Lower lobe of right lung (tissue), 2 donors: ENCODE data around the gene MEMO1. TPM values are rescaled to one million over a fixed set of nuclear protein-coding genes. Genes with fewer than 3 reads are reported as not detected.

Source experiments
- ATAC-seq, 2 donors: fragments of 200-7000 bp; cut with Tn5 transposase; one replicate each; pipeline ENCODE4 v1.9.1; 2020 to 2022; ENCODE audit warnings: mild to moderate bottlenecking in 2 of 2, moderate library complexity in 2 of 2
- DNase-seq: peaks from one replicate; pipeline ENCODE4 v3.0.0-alpha.2; 2020
- H3K27ac ChIP-seq: fragments of 200-600 bp; one replicate; pipeline ENCODE4 v1.8.0; 2022
- H3K27me3 ChIP-seq: fragments of 200-600 bp; one replicate; pipeline ENCODE4 v1.8.0; 2022; ENCODE audit warnings: low read depth
- H3K36me3 ChIP-seq: fragments of 200-600 bp; one replicate; pipeline ENCODE4 v1.8.0; 2022; ENCODE audit warnings: mild to moderate bottlenecking
- H3K4me1 ChIP-seq: fragments of 200-600 bp; one replicate; pipeline ENCODE4 v1.8.0; 2022
- H3K4me3 ChIP-seq: fragments of 200-600 bp; one replicate; pipeline ENCODE4 v1.8.0; 2022; ENCODE audit warnings: mild to moderate bottlenecking
- H3K9me3 ChIP-seq: fragments of 200-600 bp; one replicate; pipeline ENCODE4 v1.8.0; 2022
- CTCF ChIP-seq: fragments of 200-600 bp; IDR thresholded peaks from one replicate; pipeline ENCODE4 v1.8.0; 2022; ENCODE audit warnings: antibody characterized with exemption, mild to moderate bottlenecking
- intact Hi-C: fragments of 100-400 bp; cut with DNase I; formaldehyde crosslinking; loops from one replicate; pipeline ENCODE4 v1.11.0; 2022
- total RNA-seq: library from RNA; stranded (reverse); fragmentation: NEBNext Ultra II Directional; extraction: Animal tissue kit (Norgen Biotek cat#: 25700); gene quantifications from one replicate; pipeline ENCODE4 v1.2.1, GENCODE V29; 2021
- donor health status: DM: no; HTN: yes; CAD: no; lungs with severe emphysema.

Gene MEMO1
- total RNA-seq, 1 donor from 2014 or later = 35.7 TPM

- intact Hi-C loops = no loop called here
- H3K9me3 ChIP-seq = peaks cover 4% of the 10 kb centered on the region
- no peaks in the 10 kb centered on the region for H3K4me1 ChIP-seq
- H3K27ac ChIP-seq = no peak overlapping the region
- H3K27me3 ChIP-seq = no peaks in the 10 kb centered on the region
- TF ChIP-seq CTCF = no peak
- H3K4me3 ChIP-seq = no peak overlapping the region
- ATAC-seq (no peak), DNase-seq (no peak)
- no peaks in the 10 kb centered on the region for H3K36me3 ChIP-seq
These were observed 181.9 kb downstream of the MEMO1 start for GRCh38 chr2:31828891-31829290.

DNA sequence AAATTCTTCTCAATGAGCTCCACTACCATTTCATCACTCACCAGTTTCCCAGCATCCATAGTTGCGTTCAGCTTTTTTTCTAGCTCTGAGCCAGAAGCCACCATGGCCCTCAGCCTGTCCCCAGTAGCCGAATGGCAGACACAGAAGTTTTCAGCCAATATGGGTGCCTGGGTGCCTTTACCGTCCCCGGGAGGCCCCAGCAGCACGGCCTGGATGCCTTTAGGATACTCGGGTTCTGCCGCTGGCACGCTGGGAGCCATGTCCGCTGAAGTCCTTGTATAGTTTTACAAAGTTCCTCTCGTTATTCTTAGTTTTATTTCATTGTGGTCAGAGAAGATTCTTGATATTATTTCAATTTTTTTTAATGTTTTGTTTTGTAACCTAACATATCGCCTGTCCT is 187.2 kb downstream of the MEMO1 start:
- Histone ChIP-seq H3K36me3 (no peaks in the 10 kb centered on the region), H3K27me3 (no peaks in the 10 kb centered on the region), H3K27ac (no peak overlapping the region), H3K4me3 (no peak overlapping the region), H3K9me3 (peaks cover 34% of the 10 kb centered on the region), H3K4me1 (no peaks in the 10 kb centered on the region)
- no peak for TF ChIP-seq CTCF
- ATAC-seq (no peak), DNase-seq (no peak)
- intact Hi-C loops = no loop called here

DNA sequence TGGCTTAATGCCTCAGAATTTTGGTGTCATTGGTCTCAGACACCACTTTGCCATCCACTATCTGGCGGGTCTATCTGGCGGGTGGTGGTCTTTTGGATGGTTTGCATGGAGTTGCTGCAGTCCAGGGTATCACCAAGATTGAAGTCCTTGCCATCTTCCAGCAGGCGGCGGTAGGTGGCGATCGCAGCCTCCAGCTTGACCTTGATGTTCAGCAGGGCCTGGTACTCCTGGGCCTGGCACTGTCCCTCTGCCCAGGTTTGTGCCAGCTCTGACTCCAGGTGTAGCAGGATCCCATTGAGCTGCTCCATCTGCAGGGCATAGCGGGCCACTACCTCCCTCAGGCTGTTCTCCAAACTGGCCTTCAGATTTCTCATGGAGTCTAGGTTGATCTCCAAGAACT is 188.2 kb downstream of the MEMO1 start:
- Histone ChIP-seq H3K4me1 (no peaks in the 10 kb centered on the region), H3K4me3 (no peak overlapping the region), H3K36me3 (no peaks in the 10 kb centered on the region), H3K27me3 (no peaks in the 10 kb centered on the region), H3K9me3 (peaks cover 34% of the 10 kb centered on the region), H3K27ac (no peak overlapping the region)
- intact Hi-C loops = no loop called here
- DNase-seq = no peak
- no peak for TF ChIP-seq CTCF
- ATAC-seq = no peak

Other genes with a start within 250 kb of the MEMO1 start
- 60.4 TPM for gene DPY30, start 28.8 kb upstream of the MEMO1 start, total RNA-seq
- 18.7 TPM for gene SPAST, start 52.5 kb upstream of the MEMO1 start, total RNA-seq
- 23.5 TPM for gene SLC30A6, start 154.9 kb upstream of the MEMO1 start, total RNA-seq